Umbilical cord (tissue), 2 donors: ENCODE data around the gene PLA2G2C. TPM values are rescaled to one million over a fixed set of nuclear protein-coding genes. Genes with fewer than 3 reads are reported as not detected.

Experiments used
- DNase-seq: peaks from one replicate; pipeline ENCODE4 v3.0.0-alpha.2; 2015; ENCODE audit warnings: low spot score
- total RNA-seq: library from RNA; depleted of rRNA; stranded (reverse); fragments of >200 nt; gene quantifications from one replicate; pipeline ENCODE4 v1.2.3, GENCODE V29; 2014; ENCODE audit warnings: low replicate concordance; ENCODE audit not compliant: insufficient read depth

PLA2G2C gene
- total RNA-seq, 1 donor from 2014 or later = 0.48 TPM

GRCh38 chr1:20184997-20185833 lies 1.1 kb downstream of the PLA2G2C start:
- no peak for DNase-seq

- DNase-seq = no peak
These were observed 1.8 kb downstream of the PLA2G2C start for GRCh38 chr1:20184481-20184900.

GRCh38 chr1:20183616-20184271 lies 2.6 kb downstream of the PLA2G2C start:
- peak; percentile 89 for DNase-seq

- no peak for DNase-seq
These were observed 3.3 kb downstream of the PLA2G2C start for GRCh38 chr1:20183035-20183434.

GRCh38 chr1:20182415-20182814 lies 3.9 kb downstream of the PLA2G2C start:
- no peak for DNase-seq

- no peak for DNase-seq
These were observed 5.5 kb downstream of the PLA2G2C start for GRCh38 chr1:20180844-20181207.

GRCh38 chr1:20180129-20180843 lies 6.0 kb downstream of the PLA2G2C start:
- DNase-seq = peak; percentile 71

- DNase-seq = no peak
These were observed 6.8 kb downstream of the PLA2G2C start for GRCh38 chr1:20179371-20180128.

GRCh38 chr1:20178634-20179370 lies 7.5 kb downstream of the PLA2G2C start:
- DNase-seq = no peak

- peak; percentile 23 for DNase-seq
These were observed 11.2 kb downstream of the PLA2G2C start for GRCh38 chr1:20174937-20175666.

GRCh38 chr1:20172033-20172590 lies 14.2 kb downstream of the PLA2G2C start:
- no peak for DNase-seq

GRCh38 chr1:20169932-20170331 lies 16.4 kb downstream of the PLA2G2C start:
- DNase-seq = no peak

- DNase-seq = peak; percentile 15
These were observed 17.5 kb downstream of the PLA2G2C start for GRCh38 chr1:20168564-20169491.

- no peak for DNase-seq
These were observed 19.2 kb downstream of the PLA2G2C start for GRCh38 chr1:20167126-20167525.

- no peak for DNase-seq
These were observed 20.3 kb downstream of the PLA2G2C start for GRCh38 chr1:20166051-20166450.

GRCh38 chr1:20165522-20165951 lies 20.8 kb downstream of the PLA2G2C start:
- DNase-seq = no peak

GRCh38 chr1:20164694-20165202 lies 21.6 kb downstream of the PLA2G2C start:
- peak; percentile 56 for DNase-seq

GRCh38 chr1:20160034-20160433 lies 26.3 kb downstream of the PLA2G2C start:
- no peak for DNase-seq
